Smooth muscle cell (in vitro differentiated cells): Measurements from ENCODE around the gene SEMA6A. TPM values are rescaled to one million over a fixed set of nuclear protein-coding genes. Genes with fewer than 3 reads are reported as not detected.

Experiments
- DNase-seq: peaks from one replicate; lab custom pipeline; 2025; ENCODE audit not compliant: unreplicated experiment; lab: John Stamatoyannopoulos, UW
- H2AFZ ChIP-seq: fragments of 200-600 bp; sonication (generic); 2 replicates; pipeline ENCODE4 v1.6.0; 2016; ENCODE audit warnings: antibody characterized with exemption, low read depth, mild to moderate bottlenecking
- H3F3A ChIP-seq: fragments of 200-600 bp; sonication (generic); 2 replicates; pipeline ENCODE4 v1.6.0; 2017; ENCODE audit warnings: antibody characterized with exemption, low read depth
- H3K27ac ChIP-seq: fragments of 200-600 bp; sonication (generic); 2 replicates; pipeline ENCODE4 v1.5.1; 2016; ENCODE audit warnings: low read depth, mild to moderate bottlenecking
- H3K27me3 ChIP-seq: fragments of 200-600 bp; sonication (generic); 2 replicates; pipeline ENCODE4 v1.6.1; 2016; ENCODE audit warnings: low read depth, mild to moderate bottlenecking
- H3K36me3 ChIP-seq: fragments of 200-600 bp; sonication (generic); 2 replicates; pipeline ENCODE4 v1.5.1; 2016; ENCODE audit warnings: low read depth
- H3K4me1 ChIP-seq: fragments of 200-600 bp; sonication (generic); 2 replicates; pipeline ENCODE4 v1.5.1; 2016; ENCODE audit warnings: low read depth
- H3K4me2 ChIP-seq: fragments of 200-600 bp; sonication (generic); 2 replicates; pipeline ENCODE4 v1.6.0; 2016; ENCODE audit warnings: mild to moderate bottlenecking
- H3K4me3 ChIP-seq: fragments of 200-600 bp; sonication (generic); 2 replicates; pipeline ENCODE4 v1.5.1; 2016; ENCODE audit warnings: mild to moderate bottlenecking
- H3K79me2 ChIP-seq: fragments of 200-600 bp; sonication (generic); 2 replicates; pipeline ENCODE4 v1.6.0; 2016; ENCODE audit warnings: low read depth, mild to moderate bottlenecking
- H3K9ac ChIP-seq: fragments of 200-600 bp; sonication (generic); 2 replicates; pipeline ENCODE4 v1.6.0; 2016; ENCODE audit warnings: low read depth
- H3K9me3 ChIP-seq: fragments of 200-600 bp; sonication (generic); replicated peaks from 2 replicates; pipeline ENCODE4 v1.5.1; 2016; ENCODE audit warnings: low read depth
- H4K20me1 ChIP-seq: fragments of 200-600 bp; sonication (generic); 2 replicates; pipeline ENCODE4 v1.6.0; 2016; ENCODE audit warnings: low read depth
- WGBS: methylation state at CpG from one replicate; pipeline ENCODE4 v1.1.7; 2016; ENCODE audit warnings: low lambda C conversion rate; 5-methylcytosine and 5-hydroxymethylcytosine counted together
- polyA plus RNA-seq: library from polyadenylated mRNA; unstranded; fragments of >200 nt; fragmentation: Nextera tagmentation; extraction: Ambion mirVana; gene quantifications from 2 replicates; pipeline ENCODE4 v1.2.1, GENCODE V29; 2016
- total RNA-seq: library from RNA; depleted of rRNA; stranded (reverse); fragments of >200 nt; gene quantifications from 2 replicates; pipeline ENCODE4 v1.2.3, GENCODE V29; 2014
- TF ChIP-seq, protein P1 (sequence below): fragments of 200-600 bp; sonication (generic); IDR thresholded peaks from 2 replicates; pipeline ENCODE4 v1.5.1; 2017; ENCODE audit warnings: borderline replicate concordance, mild to moderate bottlenecking, antibody characterized with exemption; ENCODE audit not compliant: insufficient read depth, poor library complexity, severe bottlenecking

Gene SEMA6A
- total and polyA plus RNA-seq, 2 experiments from 2014 or later = 6.3 to 12.9 TPM

DNA sequence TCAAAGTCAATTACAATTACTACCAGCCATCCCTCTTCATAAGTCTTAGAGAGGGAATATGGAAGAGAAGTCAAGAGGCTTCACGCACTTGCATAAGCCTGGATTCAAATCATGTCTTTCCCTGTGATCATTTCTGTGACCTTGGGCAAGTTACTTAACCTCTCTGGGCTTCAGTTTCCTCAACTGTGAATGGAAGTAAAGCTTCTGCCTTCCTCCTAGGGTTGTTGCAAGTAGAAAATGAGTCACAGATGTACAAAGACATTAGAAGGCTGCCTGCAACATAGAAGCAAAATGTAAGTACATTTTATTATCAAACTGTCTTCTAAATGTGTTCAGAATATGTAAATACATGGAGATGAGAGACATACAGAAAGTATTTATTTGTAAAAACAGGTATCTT lies 42.3 kb upstream of the SEMA6A start:
- TF ChIP-seq, protein P1, sequence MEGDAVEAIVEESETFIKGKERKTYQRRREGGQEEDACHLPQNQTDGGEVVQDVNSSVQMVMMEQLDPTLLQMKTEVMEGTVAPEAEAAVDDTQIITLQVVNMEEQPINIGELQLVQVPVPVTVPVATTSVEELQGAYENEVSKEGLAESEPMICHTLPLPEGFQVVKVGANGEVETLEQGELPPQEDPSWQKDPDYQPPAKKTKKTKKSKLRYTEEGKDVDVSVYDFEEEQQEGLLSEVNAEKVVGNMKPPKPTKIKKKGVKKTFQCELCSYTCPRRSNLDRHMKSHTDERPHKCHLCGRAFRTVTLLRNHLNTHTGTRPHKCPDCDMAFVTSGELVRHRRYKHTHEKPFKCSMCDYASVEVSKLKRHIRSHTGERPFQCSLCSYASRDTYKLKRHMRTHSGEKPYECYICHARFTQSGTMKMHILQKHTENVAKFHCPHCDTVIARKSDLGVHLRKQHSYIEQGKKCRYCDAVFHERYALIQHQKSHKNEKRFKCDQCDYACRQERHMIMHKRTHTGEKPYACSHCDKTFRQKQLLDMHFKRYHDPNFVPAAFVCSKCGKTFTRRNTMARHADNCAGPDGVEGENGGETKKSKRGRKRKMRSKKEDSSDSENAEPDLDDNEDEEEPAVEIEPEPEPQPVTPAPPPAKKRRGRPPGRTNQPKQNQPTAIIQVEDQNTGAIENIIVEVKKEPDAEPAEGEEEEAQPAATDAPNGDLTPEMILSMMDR = no peak
- no peak overlapping the region for H2AFZ ChIP-seq
- no peak for DNase-seq
- H3K4me2 ChIP-seq = no peak overlapping the region
- no peaks in the 10 kb centered on the region for H3K36me3 ChIP-seq
- no peak overlapping the region for H3K27ac ChIP-seq
- WGBS = 96% methylated on average over 1 of the region's 1 CpG
- H4K20me1 ChIP-seq = no peaks in the 10 kb centered on the region
- H3K79me2 ChIP-seq = no peaks in the 10 kb centered on the region
- H3K4me3 ChIP-seq = no peak overlapping the region
- peaks cover 5% of the 10 kb centered on the region for H3K4me1 ChIP-seq
- H3K9me3 ChIP-seq = no peaks in the 10 kb centered on the region
- H3K9ac ChIP-seq = no peak overlapping the region
- no peaks in the 10 kb centered on the region for H3K27me3 ChIP-seq
- no peaks in the 10 kb centered on the region for H3F3A ChIP-seq

DNA sequence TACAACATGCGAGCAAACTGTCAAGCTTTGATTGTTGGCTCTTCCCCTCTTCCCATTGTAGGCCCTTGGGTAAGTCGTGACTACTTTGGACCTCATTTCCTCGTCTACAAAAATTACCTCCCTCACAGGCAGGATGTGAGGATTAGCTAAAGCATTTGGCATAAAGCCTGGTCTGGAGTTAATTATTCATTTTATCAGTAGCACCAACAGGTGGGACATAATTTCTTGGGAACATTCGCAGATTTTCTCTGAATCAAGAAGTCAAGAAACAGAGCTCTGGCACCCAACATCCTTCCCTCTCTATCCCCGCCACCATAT lies 39.9 kb upstream of the SEMA6A start:
- WGBS = 88% methylated on average over 5 of the region's 5 CpGs
- Histone ChIP-seq H3K79me2 (no peaks in the 10 kb centered on the region), H3K36me3 (no peaks in the 10 kb centered on the region), H2AFZ (no peak overlapping the region), H3K4me2 (no peak overlapping the region), H3K9ac (no peak overlapping the region), H3K4me3 (no peak overlapping the region), H3K4me1 (no peaks in the 10 kb centered on the region), H3F3A (no peaks in the 10 kb centered on the region), H3K27ac (no peak overlapping the region), H4K20me1 (no peaks in the 10 kb centered on the region), H3K27me3 (no peaks in the 10 kb centered on the region), H3K9me3 (no peaks in the 10 kb centered on the region)
- TF ChIP-seq, protein P1 = no peak
- no peak for DNase-seq

DNA sequence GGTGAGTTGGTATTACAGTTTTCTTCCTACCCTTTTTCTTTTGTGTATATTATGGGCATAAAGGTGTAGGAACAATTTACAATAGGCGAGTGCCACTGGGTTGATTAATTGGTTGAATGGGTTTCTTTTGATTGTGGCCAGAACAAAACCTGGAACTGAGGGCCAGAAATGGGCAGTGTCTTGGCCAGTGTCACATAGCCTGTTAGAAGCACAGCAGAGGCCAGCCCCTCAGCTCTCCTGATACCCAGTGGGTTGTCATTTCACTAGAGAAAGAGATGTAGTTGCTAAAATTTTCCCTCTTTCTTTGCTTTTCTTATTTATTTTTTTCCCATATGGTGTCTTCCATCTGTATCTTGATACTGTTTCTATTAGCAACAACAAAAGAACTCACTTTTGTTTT lies 38.8 kb upstream of the SEMA6A start:
- no peaks in the 10 kb centered on the region for H3K4me1 ChIP-seq
- no peak overlapping the region for H3K9ac ChIP-seq
- WGBS = 96% methylated on average over 1 of the region's 1 CpG
- H3K4me3 ChIP-seq = no peak overlapping the region
- no peak overlapping the region for H3K4me2 ChIP-seq
- TF ChIP-seq, protein P1 = no peak
- no peaks in the 10 kb centered on the region for H3K27me3 ChIP-seq
- H3K79me2 ChIP-seq = no peaks in the 10 kb centered on the region
- H3K36me3 ChIP-seq = no peaks in the 10 kb centered on the region
- H4K20me1 ChIP-seq = no peaks in the 10 kb centered on the region
- no peaks in the 10 kb centered on the region for H3K9me3 ChIP-seq
- DNase-seq = no peak
- H3F3A ChIP-seq = no peaks in the 10 kb centered on the region
- H3K27ac ChIP-seq = no peak overlapping the region
- H2AFZ ChIP-seq = peak overlapping the region; percentile 37

DNA sequence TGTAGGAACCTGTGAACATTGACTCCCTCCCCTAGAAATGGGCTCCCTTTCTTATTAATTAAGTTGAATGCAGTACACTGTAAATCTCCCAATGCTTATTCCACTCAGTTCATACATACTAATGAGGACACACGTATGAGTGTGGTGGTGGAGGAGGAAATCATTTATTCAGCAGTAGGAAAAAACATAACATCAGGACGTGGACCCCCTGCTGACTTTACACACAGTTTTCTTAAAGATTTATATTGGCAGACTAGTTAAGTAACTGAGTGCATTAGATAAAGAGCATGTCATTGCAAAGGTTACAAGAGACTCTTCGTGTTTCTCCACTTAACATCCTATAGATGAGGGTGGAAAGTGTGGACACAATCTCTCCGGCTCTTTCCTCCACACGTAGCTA lies 37.8 kb upstream of the SEMA6A start:
- no peaks in the 10 kb centered on the region for H3K27me3 ChIP-seq
- no peak overlapping the region for H3K27ac ChIP-seq
- no peaks in the 10 kb centered on the region for H3K9me3 ChIP-seq
- WGBS = 81% methylated on average over 5 of the region's 5 CpGs
- H3F3A ChIP-seq = no peaks in the 10 kb centered on the region
- H3K36me3 ChIP-seq = no peaks in the 10 kb centered on the region
- no peaks in the 10 kb centered on the region for H4K20me1 ChIP-seq
- H3K9ac ChIP-seq = no peak overlapping the region
- no peaks in the 10 kb centered on the region for H3K79me2 ChIP-seq
- no peak overlapping the region for H3K4me3 ChIP-seq
- H2AFZ ChIP-seq = no peak overlapping the region
- DNase-seq = no peak
- peak overlapping the region; percentile 17 for H3K4me2 ChIP-seq
- TF ChIP-seq, protein P1 = no peak
- no peaks in the 10 kb centered on the region for H3K4me1 ChIP-seq
